Left ventricle myocardium inferior (tissue), 1 donor: Measurements from ENCODE around the gene CRIP2. TPM values are rescaled to one million over a fixed set of nuclear protein-coding genes. Genes with fewer than 3 reads are reported as not detected.

Experiments
- DNase-seq: peaks from one replicate; pipeline ENCODE4 v3.0.0-alpha.2; 2020
- H3K27ac ChIP-seq: fragments of 200-600 bp; replicated peaks from 2 replicates; pipeline ENCODE4 v1.8.0; 2021
- H3K27me3 ChIP-seq: fragments of 200-600 bp; 2 replicates; pipeline ENCODE4 v1.8.0; 2021; ENCODE audit warnings: low read depth
- H3K36me3 ChIP-seq: fragments of 200-600 bp; 2 replicates; pipeline ENCODE4 v1.8.0; 2021
- H3K4me1 ChIP-seq: fragments of 200-600 bp; 2 replicates; pipeline ENCODE4 v1.8.0; 2021
- H3K4me3 ChIP-seq: fragments of 200-600 bp; 2 replicates; pipeline ENCODE4 v1.8.0; 2021; ENCODE audit warnings: mild to moderate bottlenecking, moderate library complexity
- H3K9me3 ChIP-seq: fragments of 200-600 bp; replicated peaks from 2 replicates; pipeline ENCODE4 v1.8.0; 2021
- intact Hi-C: fragments of 100-400 bp; cut with micrococcal nuclease; formaldehyde crosslinking; loops from one replicate; pipeline ENCODE4 v1.11.0; 2022
- total RNA-seq: library from RNA; stranded (reverse); fragmentation: NEBNext Ultra II Directional; extraction: Animal tissue kit (Norgen Biotek cat#: 25700); gene quantifications from one replicate; pipeline ENCODE4 v1.2.1, GENCODE V29; 2021
- TF ChIP-seq, protein P1 (sequence below): fragments of 200-600 bp; IDR thresholded peaks from 2 replicates; pipeline ENCODE4 v1.8.0; 2021; ENCODE audit warnings: antibody characterized with exemption, mild to moderate bottlenecking, borderline replicate concordance
- donor health status: DM: no; HTN: yes; CAD: no; lungs with severe emphysema.

CRIP2 gene
- total RNA-seq, 1 donor from 2014 or later = 1,068 TPM

DNA sequence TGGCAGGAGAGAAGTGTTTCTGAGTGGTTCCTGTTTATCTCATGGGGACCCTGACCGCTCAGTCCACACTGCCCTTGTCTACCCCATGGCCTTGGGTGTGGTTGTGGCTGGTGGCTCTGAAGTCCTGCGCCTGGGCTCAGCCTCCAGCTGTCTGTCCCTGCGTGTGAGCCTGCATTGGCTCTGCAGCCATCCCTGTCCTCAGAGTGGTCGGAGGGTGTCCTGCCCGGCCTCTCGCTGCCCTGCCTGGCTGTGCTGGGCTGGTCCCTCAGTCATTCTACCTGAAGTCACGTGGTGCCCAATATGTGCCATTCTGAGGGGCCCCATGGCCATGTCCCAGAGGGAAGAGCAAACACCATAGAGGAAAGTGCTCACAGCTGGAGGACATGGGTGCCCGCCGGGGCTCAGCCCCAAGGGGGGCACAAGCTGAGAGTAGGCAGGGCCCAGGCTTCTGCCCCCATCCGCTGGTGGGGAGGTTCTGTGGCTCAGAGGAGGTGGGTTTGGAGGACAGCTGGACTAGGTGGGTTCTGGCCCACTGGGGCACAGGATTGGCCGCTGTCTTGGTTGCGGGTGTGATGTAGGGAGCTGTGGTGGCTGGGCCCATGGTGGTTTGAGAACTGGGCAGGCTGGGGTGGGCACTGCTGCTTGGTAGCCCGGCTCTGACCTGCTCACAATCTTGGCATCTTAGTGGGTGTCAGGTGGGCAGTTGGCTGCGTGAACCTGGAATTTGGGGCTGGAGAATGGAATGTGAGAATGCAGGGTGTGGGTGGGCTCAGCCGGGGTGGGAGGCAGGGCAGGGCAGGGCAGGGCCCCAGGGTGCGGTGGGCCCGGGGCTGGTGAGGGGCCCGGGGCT is 28.1 kb downstream of the CRIP2 start:
- H3K27me3 ChIP-seq = peaks cover 6% of the 10 kb centered on the region
- no peaks in the 10 kb centered on the region for H3K4me1 ChIP-seq
- no peak overlapping the region for H3K4me3 ChIP-seq
- no peak for DNase-seq
- no peaks in the 10 kb centered on the region for H3K9me3 ChIP-seq
- no peak overlapping the region for H3K27ac ChIP-seq
- intact Hi-C loops = no loop called here
- TF ChIP-seq, protein P1, sequence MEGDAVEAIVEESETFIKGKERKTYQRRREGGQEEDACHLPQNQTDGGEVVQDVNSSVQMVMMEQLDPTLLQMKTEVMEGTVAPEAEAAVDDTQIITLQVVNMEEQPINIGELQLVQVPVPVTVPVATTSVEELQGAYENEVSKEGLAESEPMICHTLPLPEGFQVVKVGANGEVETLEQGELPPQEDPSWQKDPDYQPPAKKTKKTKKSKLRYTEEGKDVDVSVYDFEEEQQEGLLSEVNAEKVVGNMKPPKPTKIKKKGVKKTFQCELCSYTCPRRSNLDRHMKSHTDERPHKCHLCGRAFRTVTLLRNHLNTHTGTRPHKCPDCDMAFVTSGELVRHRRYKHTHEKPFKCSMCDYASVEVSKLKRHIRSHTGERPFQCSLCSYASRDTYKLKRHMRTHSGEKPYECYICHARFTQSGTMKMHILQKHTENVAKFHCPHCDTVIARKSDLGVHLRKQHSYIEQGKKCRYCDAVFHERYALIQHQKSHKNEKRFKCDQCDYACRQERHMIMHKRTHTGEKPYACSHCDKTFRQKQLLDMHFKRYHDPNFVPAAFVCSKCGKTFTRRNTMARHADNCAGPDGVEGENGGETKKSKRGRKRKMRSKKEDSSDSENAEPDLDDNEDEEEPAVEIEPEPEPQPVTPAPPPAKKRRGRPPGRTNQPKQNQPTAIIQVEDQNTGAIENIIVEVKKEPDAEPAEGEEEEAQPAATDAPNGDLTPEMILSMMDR = no peak
- peaks cover 9% of the 10 kb centered on the region for H3K36me3 ChIP-seq

- no peaks in the 10 kb centered on the region for H3K9me3 ChIP-seq
- peaks cover 9% of the 10 kb centered on the region for H3K36me3 ChIP-seq
- intact Hi-C loops = no loop called here
- H3K27me3 ChIP-seq = peaks cover 12% of the 10 kb centered on the region
- TF ChIP-seq, protein P1 = no peak
- no peak overlapping the region for H3K27ac ChIP-seq
- no peak overlapping the region for H3K4me3 ChIP-seq
- no peaks in the 10 kb centered on the region for H3K4me1 ChIP-seq
- DNase-seq = no peak
Observed at GRCh38 chr14:105503296-105503640, 28.6 kb downstream of the CRIP2 start.

DNA sequence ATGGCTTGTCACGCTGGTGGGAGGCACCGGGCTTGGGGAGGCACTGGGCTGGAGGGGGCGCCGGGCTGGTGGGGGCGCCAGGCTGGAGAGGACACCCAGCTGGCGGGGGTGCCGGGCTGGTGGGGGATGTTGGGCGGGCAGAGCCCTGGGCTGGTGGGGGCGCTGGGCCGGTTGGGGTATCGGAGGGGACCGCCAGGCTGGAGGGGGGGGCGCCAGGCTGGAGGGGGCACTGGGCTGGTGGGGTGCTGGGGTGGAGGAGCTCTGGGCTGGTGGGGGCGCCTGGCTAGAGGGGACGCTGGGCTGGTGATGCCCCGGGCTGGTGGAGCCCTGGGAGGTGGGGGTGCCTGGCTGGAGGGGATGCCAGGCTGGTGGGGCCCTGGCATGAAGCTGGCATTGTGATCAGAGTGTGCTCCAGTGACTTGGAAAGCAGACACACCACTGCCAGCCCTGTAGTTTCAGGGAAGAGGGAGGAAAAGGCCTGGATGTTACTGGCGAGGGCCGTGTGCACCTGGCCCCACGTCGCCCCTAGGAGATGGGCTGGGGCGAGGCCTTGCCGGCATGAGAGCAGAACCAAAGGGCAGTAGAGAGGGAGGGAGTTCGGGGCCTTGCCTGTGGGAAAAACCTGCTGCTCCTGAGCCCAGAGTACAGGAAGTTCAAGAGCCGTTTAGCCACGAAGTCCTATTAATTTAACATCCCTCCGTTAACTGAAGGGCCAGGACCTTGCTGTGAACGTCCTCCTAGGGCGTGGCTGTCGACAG is 29.5 kb downstream of the CRIP2 start:
- no peak for DNase-seq

GRCh38 chr14:105505101-105505500 is 30.5 kb downstream of the CRIP2 start:
- no peak overlapping the region for H3K4me3 ChIP-seq
- peaks cover 30% of the 10 kb centered on the region for H3K27me3 ChIP-seq
- TF ChIP-seq, protein P1 = no peak
- H3K36me3 ChIP-seq = no peaks in the 10 kb centered on the region
- intact Hi-C loops = no loop called here
- H3K4me1 ChIP-seq = no peaks in the 10 kb centered on the region
- no peak overlapping the region for H3K27ac ChIP-seq
- no peak for DNase-seq
- H3K9me3 ChIP-seq = no peaks in the 10 kb centered on the region

More for the DNA sequence above, 29.5 kb downstream of the CRIP2 start:
- no peak overlapping the region for H3K4me3 ChIP-seq
- TF ChIP-seq, protein P1 = no peak
- H3K9me3 ChIP-seq = no peaks in the 10 kb centered on the region
- no peak overlapping the region for H3K27ac ChIP-seq
- H3K36me3 ChIP-seq = peaks cover under 1% of the 10 kb centered on the region
- intact Hi-C loops = no loop called here
- peaks cover 20% of the 10 kb centered on the region for H3K27me3 ChIP-seq
- no peaks in the 10 kb centered on the region for H3K4me1 ChIP-seq

- Histone ChIP-seq H3K27me3 (peaks cover 52% of the 10 kb centered on the region), H3K36me3 (no peaks in the 10 kb centered on the region), H3K4me3 (no peak overlapping the region), H3K4me1 (no peaks in the 10 kb centered on the region), H3K27ac (no peak overlapping the region), H3K9me3 (no peaks in the 10 kb centered on the region)
- no peak for DNase-seq
- TF ChIP-seq, protein P1 = no peak
- intact Hi-C loops = no loop called here
Observed at GRCh38 chr14:105507247-105507646, 32.6 kb downstream of the CRIP2 start.
